GM18505 (cell line): ENCODE data around the gene MAPT.
"Not testable (repeated sequence)": the region's sequence is repeated elsewhere in the genome, so short reads cannot be mapped to it uniquely, and the experiment has no call there.

ENCODE experiments used
- ATAC-seq: cut with Tn5 transposase; IDR thresholded peaks from one replicate; pipeline ENCODE4 v1.9.1; 2021; ENCODE audit not compliant: unreplicated experiment
- POLR2A ChIP-seq: IDR thresholded peaks from 4 replicates; pipeline ENCODE4 v1.6.1; 2011; ENCODE audit warnings: borderline replicate concordance; ENCODE audit not compliant: insufficient read depth, insufficient read length; ENCODE audit errors: extremely low read depth

MAPT gene

GRCh38 chr17:45851464-45851863 lies 42.9 kb upstream of the MAPT start:
- no peak for ATAC-seq
- TF ChIP-seq POLR2A, result no peak

- ATAC-seq, result no peak
- TF ChIP-seq POLR2A, result no peak
These were observed 42.5 kb upstream of the MAPT start for GRCh38 chr17:45851873-45852272.

- no peak for ATAC-seq
- no peak for TF ChIP-seq POLR2A
These were observed 41.6 kb upstream of the MAPT start for GRCh38 chr17:45852535-45853297.

GRCh38 chr17:45854209-45854608 lies 40.1 kb upstream of the MAPT start:
- no peak for TF ChIP-seq POLR2A
- no peak for ATAC-seq

GRCh38 chr17:45855691-45856336 lies 38.5 kb upstream of the MAPT start:
- no peak for ATAC-seq
- no peak for TF ChIP-seq POLR2A

GRCh38 chr17:45857977-45858708 lies 36.2 kb upstream of the MAPT start:
- no peak for ATAC-seq
- no peak for TF ChIP-seq POLR2A

GRCh38 chr17:45861165-45861564 lies 33.2 kb upstream of the MAPT start:
- no peak for TF ChIP-seq POLR2A
- no peak for ATAC-seq

- not testable (repeated sequence) for ATAC-seq
These were observed 32.2 kb upstream of the MAPT start for GRCh38 chr17:45862127-45862526.

- no peak for ATAC-seq
- no peak for TF ChIP-seq POLR2A
These were observed 30.3 kb upstream of the MAPT start for GRCh38 chr17:45863857-45864654.

GRCh38 chr17:45867171-45867570 lies 27.2 kb upstream of the MAPT start:
- no peak for TF ChIP-seq POLR2A

GRCh38 chr17:45867702-45868101 lies 26.7 kb upstream of the MAPT start:
- no peak for TF ChIP-seq POLR2A
- ATAC-seq, result no peak

More at GRCh38 chr17:45867171-45867570, 27.2 kb upstream of the MAPT start:
- no peak for ATAC-seq

GRCh38 chr17:45868276-45868675 lies 26.1 kb upstream of the MAPT start:
- no peak for ATAC-seq
- no peak for TF ChIP-seq POLR2A
